NCI-H1105 (cell line): ENCODE results near the gene MT4.

Experiments
- DNase-seq: peaks from one replicate; lab custom pipeline; 2025; lab: John Stamatoyannopoulos, UW

Gene MT4

DNA sequence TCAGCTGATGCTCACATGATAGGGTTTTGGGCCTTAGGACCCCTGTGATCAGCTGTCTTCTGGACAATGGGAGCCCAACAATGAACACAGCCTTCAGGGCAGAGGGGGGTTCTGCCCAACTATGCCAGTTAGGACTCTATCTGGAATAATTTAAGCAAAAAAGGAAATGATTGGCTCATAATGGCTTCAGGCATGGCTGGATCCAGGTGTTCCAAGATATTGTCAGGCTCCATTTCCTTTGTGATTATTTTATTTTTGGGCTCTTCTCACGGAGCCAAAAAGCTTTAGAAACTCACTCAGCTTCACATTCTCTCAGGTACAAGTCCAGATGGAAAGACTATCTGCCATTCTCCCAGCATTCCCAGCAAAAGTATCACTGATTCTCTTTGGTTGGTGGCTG, 40.6 kb downstream of the MT4 start:
- DNase-seq, result no peak

- no peak for DNase-seq
Measured at GRCh38 chr16:56606071-56606475, 41.2 kb downstream of the MT4 start.

DNA sequence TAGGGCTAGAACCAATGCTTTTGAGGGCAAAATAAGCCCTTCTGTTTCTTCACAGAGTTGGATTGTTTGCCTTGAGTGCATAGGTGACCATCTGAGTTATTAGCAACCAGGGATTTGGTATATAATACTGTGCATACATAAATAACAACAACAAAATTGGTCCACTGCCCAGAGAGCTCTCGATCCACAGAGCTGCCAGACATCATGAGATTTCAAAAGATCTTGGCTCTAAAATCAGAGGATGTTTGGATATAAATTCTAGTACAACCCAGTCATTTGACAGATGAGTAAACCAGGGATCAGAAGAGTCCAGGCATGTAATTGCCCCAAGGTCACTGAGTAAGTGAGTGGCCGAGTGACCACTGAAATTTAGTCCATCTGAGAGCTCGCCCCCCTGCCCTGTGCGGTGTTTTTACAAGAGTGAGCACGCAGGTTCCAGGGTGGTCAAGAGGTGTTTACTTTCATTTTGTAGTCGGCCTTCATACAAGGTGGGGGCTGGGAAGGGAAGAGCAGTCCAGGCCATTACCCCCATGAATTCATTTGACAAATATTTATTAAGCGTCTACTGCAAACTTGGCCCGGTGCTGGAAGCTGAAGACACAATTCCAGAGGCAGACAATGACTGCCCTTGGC, 41.7 kb downstream of the MT4 start:
- DNase-seq, result no peak

- DNase-seq, result no peak
Measured at GRCh38 chr16:56607109-56607618, 42.3 kb downstream of the MT4 start.

GRCh38 chr16:56607675-56608042, 42.8 kb downstream of the MT4 start:
- DNase-seq, result no peak

DNA sequence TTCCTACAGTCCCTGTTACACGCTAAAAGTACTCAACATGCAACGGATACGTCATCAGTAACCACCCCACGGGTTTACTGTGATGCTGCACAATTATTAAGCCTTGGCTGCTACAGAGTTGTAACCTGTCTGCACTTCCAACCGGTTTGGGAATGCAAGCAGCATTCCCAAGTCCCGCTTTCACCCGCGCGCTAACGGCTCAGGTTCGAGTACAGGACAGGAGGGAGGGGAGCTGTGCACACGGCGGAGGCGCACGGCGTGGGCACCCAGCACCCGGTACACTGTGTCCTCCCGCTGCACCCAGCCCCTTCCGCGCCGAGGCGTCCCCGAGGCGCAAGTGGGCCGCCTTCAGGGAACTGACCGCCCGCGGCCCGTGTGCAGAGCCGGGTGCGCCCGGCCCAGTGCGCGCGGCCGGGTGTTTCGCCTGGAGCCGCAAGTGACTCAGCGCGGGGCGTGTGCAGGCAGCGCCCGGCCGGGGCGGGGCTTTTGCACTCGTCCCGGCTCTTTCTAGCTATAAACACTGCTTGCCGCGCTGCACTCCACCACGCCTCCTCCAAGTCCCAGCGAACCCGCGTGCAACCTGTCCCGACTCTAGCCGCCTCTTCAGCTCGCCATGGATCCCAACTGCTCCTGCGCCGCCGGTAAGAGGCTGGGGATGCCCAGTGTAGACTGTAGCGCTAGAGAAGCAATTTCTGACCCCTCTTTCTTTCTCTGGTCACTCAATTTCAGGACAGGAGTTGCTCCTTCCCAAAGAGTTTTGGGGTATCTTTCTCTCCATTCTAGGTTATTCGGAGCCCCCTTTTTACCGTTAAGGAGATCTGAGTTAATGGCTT, 43.4 kb downstream of the MT4 start, which contains the start of gene MT2A:
Gene MT2A, plus strand, starts transcription at position 542 of the 833 bp plus-strand sequence. Its CDS starts 72 bp downstream, at position 614.
- peak; percentile 96 for DNase-seq

DNA sequence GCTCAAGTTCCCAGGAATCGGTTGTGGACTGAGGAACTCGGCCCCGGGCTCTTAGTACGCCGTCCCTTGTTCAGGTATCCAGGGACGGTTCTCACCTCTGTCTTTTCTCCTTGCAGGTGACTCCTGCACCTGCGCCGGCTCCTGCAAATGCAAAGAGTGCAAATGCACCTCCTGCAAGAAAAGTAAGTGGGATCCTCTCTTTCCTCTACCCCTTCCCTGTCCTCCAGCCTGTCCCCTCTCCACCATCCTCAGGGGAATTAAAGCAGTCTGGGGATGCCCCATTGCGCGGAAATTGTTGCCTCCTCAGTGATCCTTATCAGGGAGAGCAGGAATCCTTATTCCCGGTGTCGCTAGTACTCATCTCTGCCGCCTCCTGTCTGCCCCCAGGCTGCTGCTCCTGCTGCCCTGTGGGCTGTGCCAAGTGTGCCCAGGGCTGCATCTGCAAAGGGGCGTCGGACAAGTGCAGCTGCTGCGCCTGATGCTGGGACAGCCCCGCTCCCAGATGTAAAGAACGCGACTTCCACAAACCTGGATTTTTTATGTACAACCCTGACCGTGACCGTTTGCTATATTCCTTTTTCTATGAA, 44.1 kb downstream of the MT4 start:
- no peak for DNase-seq

GRCh38 chr16:56609463-56609921, 44.6 kb downstream of the MT4 start:
- DNase-seq, result peak; percentile 69

DNA sequence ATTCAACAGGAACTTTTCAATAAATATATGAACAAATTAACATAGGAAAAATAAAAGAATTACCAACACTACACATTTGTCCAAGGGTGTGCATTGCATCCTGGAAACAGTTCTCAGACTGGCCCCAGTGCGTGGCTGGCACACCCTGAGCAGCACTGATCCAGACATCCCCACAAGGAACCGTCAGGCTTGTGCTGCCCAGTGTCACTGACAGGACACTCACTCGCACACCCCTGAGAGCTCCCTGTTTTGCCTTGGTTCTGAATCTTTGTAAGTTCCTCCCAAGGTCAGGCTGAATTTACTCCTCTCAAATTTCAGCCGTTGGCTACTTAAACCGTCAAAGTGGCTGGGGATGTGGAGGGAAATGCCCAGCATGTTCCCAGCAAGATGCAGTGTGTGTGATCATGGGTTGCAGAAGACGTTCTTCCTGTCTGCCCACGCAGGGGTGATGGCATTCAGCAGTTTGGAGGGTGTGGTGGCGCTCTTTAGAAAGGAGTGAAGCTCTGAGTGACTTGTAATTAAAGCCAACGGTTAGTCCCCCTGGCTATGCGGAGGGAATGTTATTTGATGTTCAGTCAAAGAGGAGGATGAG, 45.2 kb downstream of the MT4 start:
- DNase-seq, result no peak

DNA sequence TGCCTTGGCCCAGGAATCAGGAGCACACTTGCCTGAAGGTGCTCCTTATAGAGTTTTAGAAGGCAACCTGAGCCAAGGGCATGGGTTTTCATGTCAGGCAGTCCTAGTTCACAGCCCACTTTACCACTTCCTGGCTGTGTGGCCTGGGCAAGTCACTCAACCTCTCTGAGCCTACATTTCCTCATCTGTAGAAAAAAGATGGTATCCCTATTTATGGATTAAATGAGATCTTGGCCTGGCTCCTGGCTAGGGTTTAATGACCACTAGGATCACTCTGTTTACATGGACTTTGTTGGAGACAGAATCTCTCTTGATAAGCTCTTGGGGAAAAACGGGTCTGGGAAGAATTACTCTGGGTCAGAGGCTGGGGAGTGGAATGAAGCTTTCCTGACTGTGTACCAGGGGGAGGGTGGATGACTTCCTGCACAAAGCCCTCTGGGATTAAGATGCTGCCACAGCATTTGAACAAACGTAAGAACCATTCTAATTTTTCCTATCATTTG, 45.8 kb downstream of the MT4 start:
- no peak for DNase-seq

DNA sequence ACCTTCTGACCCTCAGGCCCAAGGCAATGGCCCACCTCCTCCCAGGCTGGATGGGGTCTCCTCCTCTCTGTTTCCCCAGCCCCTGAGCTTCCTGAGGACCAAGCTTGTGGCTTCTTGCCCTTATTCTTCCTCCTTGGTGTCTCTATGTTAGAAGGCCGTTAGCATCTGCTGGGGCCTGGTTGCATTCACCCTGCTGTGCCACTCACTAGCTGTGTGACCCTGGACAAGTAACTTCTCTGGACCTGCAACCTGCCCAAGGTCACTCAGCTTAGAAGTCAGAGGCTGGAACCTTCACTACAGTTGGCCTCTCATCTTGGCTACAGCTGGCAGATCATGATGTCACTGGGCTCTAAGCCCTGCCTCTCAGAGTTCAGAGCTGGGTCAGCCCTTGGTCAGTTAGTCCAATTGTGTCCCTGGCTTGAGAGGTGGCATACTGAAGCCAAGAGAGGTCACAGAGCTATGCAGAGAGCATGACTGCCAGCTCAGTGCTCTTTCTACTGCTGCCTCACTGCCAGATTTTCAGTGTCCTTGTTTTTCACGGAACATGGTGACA, 46.5 kb downstream of the MT4 start:
- DNase-seq, result no peak

GRCh38 chr16:56613706-56614105, 48.8 kb downstream of the MT4 start:
- no peak for DNase-seq

GRCh38 chr16:56614549-56614991, 49.7 kb downstream of the MT4 start:
- no peak for DNase-seq

DNA sequence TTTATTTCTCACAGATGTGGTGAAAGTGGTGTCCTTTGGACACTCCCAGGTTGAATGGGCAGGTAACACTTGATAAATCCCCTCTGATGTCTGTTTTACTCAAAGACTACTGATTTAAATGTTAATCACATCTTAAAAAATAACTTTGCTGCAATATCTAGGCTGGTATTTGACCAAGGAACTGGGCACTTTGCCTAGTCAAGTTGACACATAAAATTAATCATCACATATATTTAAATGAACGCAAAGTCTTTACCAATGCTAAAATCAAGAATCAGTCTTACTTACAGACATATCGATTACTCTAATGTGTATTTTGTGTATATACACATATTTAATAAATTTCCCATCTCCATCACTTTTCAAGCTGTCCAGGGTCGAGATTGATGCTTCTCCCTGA, 50.5 kb downstream of the MT4 start:
- DNase-seq, result no peak

GRCh38 chr16:56616608-56617211, 51.8 kb downstream of the MT4 start:
- no peak for DNase-seq

DNA sequence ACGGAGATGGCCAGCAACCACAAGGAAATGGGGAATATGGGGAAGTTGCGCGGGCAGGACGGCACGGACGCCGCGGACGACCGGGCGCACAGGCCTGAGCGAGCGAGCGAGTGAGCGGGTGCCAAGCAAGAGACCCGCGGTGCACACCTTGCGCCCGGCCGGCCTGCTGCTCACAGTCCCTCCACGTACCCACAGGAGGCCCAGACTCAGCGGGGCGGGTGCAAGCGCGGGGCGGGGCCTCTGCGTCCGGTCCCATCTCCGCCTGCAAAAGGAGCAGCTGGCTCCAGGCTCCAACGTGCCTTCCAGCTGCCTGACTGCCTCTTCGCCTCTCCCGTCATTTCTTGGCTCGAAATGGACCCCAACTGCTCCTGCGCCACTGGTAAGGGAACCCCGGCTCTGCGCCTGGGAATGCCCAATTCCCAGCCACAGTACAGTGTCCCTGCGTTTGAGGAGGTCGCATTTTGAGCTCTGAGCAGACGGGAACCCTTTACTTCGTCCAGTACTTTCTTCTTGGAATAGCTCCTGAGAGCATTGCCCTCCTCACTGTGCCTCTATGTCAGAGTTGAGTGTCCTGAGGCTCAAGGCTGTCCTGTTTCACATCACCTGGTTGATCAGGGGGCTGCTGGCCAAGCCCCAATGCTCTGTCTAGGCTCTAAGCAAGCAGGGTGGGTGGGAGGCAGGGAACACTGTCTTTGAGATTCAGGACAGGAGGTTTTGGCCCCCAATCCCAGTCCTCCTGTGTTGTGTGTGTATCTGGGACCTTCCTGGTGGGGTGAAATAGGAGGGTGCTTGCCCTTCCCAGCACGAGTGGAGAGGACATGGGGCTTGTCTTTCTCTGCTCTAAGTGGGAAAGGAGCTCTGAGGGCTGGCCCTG, 52.6 kb downstream of the MT4 start:
- no peak for DNase-seq

- DNase-seq, result no peak
Measured at GRCh38 chr16:56618138-56618537, 53.3 kb downstream of the MT4 start.
